Astrocyte (in vitro differentiated cells and primary cell): Measurements from ENCODE around the gene PARP8.
"Not testable (repeated sequence)": the region's sequence is repeated elsewhere in the genome, so short reads cannot be mapped to it uniquely, and the experiment has no call there.

Experiments used
- EZH2 ChIP-seq: IDR thresholded peaks from 2 replicates; pipeline ENCODE4 v1.6.1; 2012; ENCODE audit warnings: mild to moderate bottlenecking, low read length, inconsistent platforms; ENCODE audit not compliant: insufficient read depth
- TF ChIP-seq, protein P1 (sequence below): IDR thresholded peaks from 2 replicates; pipeline ENCODE4 v1.5.1; 2011; ENCODE audit warnings: low read depth, mild to moderate bottlenecking, inconsistent platforms, low read length, moderate library complexity; ENCODE audit not compliant: insufficient read depth

DNA sequence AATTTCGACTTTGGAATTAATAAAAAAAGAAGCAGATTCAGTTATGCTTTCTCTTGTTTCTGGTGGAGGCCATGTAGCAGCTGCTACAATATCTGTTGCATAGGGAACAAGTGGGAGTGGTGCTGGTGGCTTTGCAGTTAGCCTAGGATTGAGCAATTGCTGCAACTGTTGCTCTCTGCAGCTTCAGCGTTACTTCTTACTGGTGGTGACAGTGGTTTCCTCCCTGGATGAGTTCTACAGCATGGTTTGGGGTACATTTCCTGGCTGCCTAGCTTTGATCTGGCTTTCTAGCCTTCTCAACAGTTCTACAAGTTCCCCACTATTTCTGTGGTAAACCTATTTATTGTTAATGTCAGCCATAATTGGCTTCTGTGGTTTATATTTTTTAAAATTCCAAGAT is 31.6 kb upstream of the PARP8 start:
- TF ChIP-seq EZH2 = not testable (repeated sequence)
- TF ChIP-seq, protein P1, sequence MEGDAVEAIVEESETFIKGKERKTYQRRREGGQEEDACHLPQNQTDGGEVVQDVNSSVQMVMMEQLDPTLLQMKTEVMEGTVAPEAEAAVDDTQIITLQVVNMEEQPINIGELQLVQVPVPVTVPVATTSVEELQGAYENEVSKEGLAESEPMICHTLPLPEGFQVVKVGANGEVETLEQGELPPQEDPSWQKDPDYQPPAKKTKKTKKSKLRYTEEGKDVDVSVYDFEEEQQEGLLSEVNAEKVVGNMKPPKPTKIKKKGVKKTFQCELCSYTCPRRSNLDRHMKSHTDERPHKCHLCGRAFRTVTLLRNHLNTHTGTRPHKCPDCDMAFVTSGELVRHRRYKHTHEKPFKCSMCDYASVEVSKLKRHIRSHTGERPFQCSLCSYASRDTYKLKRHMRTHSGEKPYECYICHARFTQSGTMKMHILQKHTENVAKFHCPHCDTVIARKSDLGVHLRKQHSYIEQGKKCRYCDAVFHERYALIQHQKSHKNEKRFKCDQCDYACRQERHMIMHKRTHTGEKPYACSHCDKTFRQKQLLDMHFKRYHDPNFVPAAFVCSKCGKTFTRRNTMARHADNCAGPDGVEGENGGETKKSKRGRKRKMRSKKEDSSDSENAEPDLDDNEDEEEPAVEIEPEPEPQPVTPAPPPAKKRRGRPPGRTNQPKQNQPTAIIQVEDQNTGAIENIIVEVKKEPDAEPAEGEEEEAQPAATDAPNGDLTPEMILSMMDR = not testable (repeated sequence)
